SU-DHL-6 (cell line): ENCODE measurements around the gene KAT6B.

Experiments used
- CTCF ChIP-seq: fragments of 200-600 bp; sonication (generic); IDR thresholded peaks from one replicate; pipeline ENCODE4 v1.5.1; 2017; ENCODE audit warnings: antibody characterized with exemption, mild to moderate bottlenecking, low read length, moderate library complexity; ENCODE audit not compliant: insufficient read depth, poor library complexity, severe bottlenecking
- EZH2phosphoT487 ChIP-seq: fragments of 200-600 bp; sonication (generic), shearing (Covaris generic); conservative IDR thresholded peaks from 2 replicates; pipeline ENCODE4 v1.6.1; 2018; ENCODE audit warnings: mild to moderate bottlenecking, antibody characterized with exemption, low read length, moderate library complexity, mixed read lengths

GRCh38 chr10:75028748-75029147 lies 202.3 kb downstream of the KAT6B start:
- TF ChIP-seq CTCF (no peak), EZH2phosphoT487 (no peak)
